GM12878 (cell line): ENCODE measurements around the gene MBNL1. TPM values are rescaled to one million over a fixed set of nuclear protein-coding genes. Genes with fewer than 3 reads are reported as not detected.
A peak's percentile ranks its signal among the peaks of the same experiment; 100 is the strongest.

Experiments used
- E2F8 ChIP-seq: fragments of 450-650 bp; IDR thresholded peaks from 2 replicates; pipeline ENCODE4 v1.6.1; 2018; ENCODE audit warnings: mild to moderate bottlenecking, low read depth, moderate library complexity; ENCODE audit not compliant: partially characterized antibody
- SRF ChIP-seq, 2 experiments: IDR thresholded peaks; 2 replicates each; pipeline ENCODE4 v1.6.1; 2011; ENCODE audit warnings: low read depth in 2 of 2, low read length in 2 of 2, mild to moderate bottlenecking in 1 of 2, moderate library complexity in 1 of 2
- TCF7 ChIP-seq: IDR thresholded peaks from 2 replicates; pipeline ENCODE4 v1.6.1; 2014; ENCODE audit warnings: antibody characterized with exemption, borderline replicate concordance
- ZNF592 ChIP-seq: fragments of 450-650 bp; IDR thresholded peaks from 2 replicates; pipeline ENCODE4 v1.6.1; 2017; ENCODE audit warnings: mild to moderate bottlenecking, moderate library complexity
- polyA plus RNA-seq, 11 experiments: library from polyadenylated mRNA; depleted of rRNA in 4 of 11; unstranded in 6 of 11; stranded (reverse) in 5 of 11; fragments of >200 nt; fragmentation: Nextera tagmentation in 4 of 11; fragmentation: Illumina TruSeq in 1 of 11; extraction: Ambion mirVana in 4 of 11; extraction: Trizol in 1 of 11; gene quantifications; 1 replicate in 1 of 11; 2 replicates in 10 of 11; pipeline versions ENCODE4 v1.2.1 to v1.2.3, GENCODE V29; 2011 to 2016; ENCODE audit warnings: inconsistent platforms in 2 of 11, missing spikeins in 2 of 11, low read depth in 1 of 11
- total RNA-seq, 4 experiments: library from RNA; depleted of rRNA in 3 of 4; stranded (reverse); fragments of >200 nt in 3 of 4; fragmentation: Illumina TruSeq in 1 of 4; extraction: Trizol in 1 of 4; gene quantifications; 2 replicates each; pipeline versions ENCODE4 v1.2.1 to v1.2.3, GENCODE V29; 2013 to 2021
- TF ChIP-seq, protein P1 (sequence below): IDR thresholded peaks from 2 replicates; pipeline ENCODE4 v1.6.1; 2012; ENCODE audit warnings: low read depth, low read length, improper control_type of control experiment

Gene MBNL1
- total and polyA plus RNA-seq, 10 of the 15 experiments (the other 5 are each of a cell fraction or from before 2014, with no cell fraction given): 59.6 to 337 (median 143) TPM

DNA sequence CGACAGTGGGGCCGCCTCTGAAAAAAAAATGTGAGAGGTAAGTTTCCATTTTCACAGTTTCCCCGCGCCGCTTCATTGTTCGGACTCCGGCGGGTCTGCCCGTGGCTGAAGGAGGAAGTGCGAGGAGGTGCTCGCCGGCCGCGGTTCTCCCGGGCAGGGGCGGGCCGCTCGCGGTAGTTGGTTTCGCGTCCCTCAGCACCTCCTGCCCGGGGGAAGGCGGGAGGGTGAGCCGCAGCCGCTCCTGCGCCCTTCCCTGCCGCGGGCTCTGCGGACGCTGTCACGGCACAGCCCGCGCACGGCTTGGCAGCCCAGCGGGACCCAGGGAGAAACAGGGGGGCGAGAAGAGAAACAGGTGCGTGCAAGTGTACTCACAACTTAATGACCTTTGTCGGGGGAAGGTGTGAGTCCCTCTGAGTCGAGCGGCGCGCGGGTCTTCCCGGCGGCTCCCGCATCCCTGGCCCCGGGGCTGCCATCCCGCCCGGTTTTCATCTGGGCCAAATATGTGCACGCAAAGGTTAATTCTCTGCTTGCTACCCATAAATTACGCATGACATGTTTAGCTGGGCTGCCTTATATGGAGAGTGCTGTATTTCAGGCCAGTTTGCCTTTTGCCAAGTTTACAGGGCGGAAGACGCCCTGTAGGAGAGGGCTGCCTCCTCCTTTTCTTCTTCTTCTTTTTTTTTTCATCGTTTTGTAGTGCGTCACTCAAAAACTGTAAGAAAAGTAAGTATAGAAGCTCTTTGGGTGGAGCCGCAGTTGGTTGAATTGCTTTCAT is 514 bp downstream of the MBNL1 start (continued):
- TF ChIP-seq E2F8 (no peak), SRF (IDR thresholded peaks at IDR 0.05; ENCODE audit: low read depth in 2 of 2, low read length in 2 of 2) (peak in 1 of 2 experiments; percentile 66; a peak in 1 of 4 replicates), TCF7 (no peak), ZNF592 (no peak)
- TF ChIP-seq, protein P1, sequence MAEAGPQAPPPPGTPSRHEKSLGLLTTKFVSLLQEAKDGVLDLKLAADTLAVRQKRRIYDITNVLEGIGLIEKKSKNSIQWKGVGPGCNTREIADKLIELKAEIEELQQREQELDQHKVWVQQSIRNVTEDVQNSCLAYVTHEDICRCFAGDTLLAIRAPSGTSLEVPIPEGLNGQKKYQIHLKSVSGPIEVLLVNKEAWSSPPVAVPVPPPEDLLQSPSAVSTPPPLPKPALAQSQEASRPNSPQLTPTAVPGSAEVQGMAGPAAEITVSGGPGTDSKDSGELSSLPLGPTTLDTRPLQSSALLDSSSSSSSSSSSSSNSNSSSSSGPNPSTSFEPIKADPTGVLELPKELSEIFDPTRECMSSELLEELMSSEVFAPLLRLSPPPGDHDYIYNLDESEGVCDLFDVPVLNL: no peak
- TF ChIP-seq, all 136 proteins: peak for 44
